HG02642 (cell line): ENCODE measurements around the gene UBE2G1.
"Not testable (repeated sequence)": the region's sequence is repeated elsewhere in the genome, so short reads cannot be mapped to it uniquely, and the experiment has no call there.

Source experiments
- ATAC-seq: cut with Tn5 transposase; IDR thresholded peaks from one replicate; pipeline ENCODE4 v1.9.1; 2021; ENCODE audit warnings: mild to moderate bottlenecking; ENCODE audit not compliant: unreplicated experiment, poor library complexity

The UBE2G1 gene, protein sequence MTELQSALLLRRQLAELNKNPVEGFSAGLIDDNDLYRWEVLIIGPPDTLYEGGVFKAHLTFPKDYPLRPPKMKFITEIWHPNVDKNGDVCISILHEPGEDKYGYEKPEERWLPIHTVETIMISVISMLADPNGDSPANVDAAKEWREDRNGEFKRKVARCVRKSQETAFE

DNA sequence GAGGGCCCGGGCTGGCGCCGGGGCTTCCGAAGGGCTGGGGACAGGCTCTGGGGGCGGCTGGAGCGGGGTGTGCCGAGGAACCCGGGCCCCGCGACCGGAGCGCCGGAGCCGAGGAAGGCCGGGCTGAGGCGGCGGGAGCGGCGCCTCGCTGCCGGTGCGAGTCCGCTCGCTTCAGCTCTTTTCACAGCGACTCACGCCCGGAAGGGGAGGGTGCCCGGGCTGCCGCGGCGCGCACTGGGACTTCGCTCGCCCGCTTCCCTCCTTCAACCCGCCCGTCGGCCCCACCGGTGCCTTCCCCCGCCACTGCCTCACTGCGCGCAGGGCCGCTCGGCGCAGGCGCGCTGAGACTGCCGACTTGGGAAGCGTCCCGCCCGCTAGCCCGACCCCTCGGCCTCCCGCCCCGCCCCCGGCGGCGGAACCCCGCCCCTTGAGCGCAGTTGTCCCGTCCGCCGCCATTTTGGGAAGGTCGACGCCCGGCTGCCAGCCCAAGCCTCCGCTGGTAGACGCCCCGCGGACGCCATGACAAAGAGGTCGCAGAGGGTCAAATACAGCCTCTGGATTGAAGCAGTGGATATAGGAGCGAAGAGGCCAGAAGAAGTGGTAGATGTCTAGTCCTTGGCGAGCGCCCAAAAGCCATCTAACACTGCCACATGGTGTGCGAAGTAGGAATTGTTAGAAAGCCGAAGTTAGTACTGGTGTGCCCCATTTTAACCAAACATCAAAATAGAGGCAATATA is at the start of gene UBE2G1:
Gene UBE2G1 (minus strand): TSS at position 349 of the 737 bp plus-strand sequence. CDS start 359 bp downstream, outside the sequence.
- peak; percentile 80 for ATAC-seq

DNA sequence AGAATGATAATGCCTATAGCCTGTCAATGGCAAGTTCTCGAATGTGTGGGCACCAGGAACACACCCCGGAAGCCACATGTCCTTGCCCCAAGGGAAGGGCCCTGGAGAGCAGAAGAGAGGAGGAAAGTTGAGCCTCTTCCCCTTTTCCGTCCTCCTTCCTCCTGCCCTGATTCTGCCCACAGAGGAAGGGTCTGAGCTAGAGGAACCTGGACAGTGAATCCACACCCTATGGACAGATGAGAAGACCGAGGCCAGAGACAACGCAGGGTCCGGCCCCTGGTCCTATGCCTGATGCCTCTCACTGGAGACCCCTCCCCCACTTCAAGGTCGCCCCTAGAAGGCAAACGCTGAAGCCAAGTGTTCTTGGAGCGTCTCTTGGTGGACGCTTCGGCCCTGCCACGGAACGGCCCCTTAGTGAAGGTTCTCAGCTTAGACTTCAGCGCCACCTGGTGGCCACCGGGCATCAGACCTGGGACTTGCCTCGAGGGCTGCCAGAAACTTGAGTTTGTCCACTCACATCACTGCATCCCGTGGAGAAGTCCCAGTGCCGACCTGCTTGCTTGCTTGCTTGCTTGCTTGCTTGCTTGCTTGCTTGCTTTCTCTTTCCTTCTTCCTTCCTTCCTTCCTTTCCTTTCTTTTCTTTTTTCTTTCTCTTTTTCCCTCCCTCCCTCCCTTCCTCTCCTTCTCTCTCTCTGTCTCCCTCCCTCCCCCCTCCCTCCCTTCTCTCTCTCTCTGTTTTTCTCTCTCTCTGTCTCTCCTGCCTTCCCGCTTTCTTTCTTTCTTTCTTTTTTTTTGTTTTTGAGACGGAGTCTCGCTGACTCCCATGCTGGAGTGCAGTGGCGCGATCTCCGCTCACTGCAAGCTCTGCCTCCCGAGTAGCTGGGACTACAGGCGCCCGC is 46.7 kb upstream of the UBE2G1 start:
- peak; percentile 75 for ATAC-seq

DNA sequence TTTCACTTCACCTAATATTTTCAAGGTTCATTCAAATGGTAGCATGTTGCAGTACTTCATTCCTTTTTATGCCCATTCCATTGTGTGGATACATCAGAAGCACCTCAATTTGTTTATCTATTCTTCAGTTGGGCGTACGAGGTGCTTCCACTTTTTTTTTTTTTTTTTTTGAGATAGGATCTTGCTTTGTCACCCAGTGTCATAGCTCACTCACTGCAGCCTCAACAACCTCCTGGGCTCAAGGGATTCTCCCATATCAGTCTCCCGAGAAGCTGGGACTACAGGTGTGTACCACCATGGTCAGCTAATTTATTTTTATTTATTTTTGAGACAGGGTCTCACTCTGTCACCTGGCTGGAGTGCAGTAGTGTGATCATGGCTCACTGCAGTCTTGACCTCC is 44.7 kb upstream of the UBE2G1 start:
- no peak for ATAC-seq

DNA sequence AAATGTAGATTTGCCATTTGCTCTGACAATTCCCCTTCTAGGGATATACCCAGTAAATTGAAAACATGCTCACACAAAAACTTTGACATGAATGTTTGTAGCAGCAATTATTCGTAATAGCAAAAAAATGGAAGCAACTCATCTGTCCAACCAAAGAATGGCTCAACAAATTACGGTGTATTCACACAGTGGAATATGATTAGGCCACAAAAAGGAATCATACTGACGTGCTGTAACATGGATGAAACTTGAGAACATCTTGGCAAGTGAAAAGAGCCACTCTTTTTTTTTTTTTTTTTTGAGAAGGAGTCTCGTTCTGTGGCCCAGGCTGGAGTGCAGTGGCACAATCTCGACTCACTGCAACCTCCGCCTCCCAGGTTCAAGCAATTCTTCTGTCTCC is 43.2 kb upstream of the UBE2G1 start:
- ATAC-seq: no peak

- ATAC-seq: no peak
Measured at GRCh38 chr17:4407851-4408250, 41.4 kb upstream of the UBE2G1 start.

GRCh38 chr17:4407216-4407615 is 40.7 kb upstream of the UBE2G1 start:
- no peak for ATAC-seq

DNA sequence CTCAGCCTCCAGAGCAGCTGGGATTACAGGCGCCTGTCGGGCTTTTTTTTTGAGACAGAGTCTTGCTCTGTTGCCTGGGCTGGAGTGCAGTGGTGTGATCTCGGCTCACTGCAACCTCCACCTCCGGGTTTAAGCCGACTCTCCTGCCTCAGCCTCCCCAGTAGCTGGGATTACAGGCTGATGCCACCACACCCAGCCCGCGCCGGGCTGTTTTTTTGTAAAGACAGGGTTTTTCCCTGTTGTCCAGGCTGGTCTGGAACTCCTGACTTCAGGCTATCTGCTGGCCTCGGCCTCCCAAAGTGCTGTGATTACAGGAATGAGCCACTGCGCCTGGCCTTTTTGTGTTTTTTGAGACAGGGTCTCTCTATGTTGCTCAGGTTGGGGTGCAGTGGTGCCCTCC is 39.9 kb upstream of the UBE2G1 start:
- ATAC-seq: no peak

DNA sequence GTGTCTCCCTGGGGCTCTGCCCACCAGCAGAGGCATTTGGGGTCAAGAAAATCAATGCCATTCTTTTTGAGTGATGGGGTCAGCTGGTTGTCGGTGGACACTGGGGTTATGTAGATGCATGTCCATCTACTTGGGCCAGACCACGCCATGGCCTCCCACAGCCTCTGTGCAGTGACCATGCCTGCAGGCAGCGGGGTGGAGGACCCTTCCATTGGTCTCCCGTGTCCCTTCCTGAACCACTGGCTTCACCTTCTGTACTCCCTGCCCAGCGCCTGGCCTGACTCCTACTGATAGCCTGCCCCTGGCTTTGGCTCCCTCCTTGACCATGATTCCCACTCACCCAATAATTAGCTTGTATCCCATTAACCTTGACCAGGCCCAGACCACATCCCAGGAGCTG is 39.2 kb upstream of the UBE2G1 start:
- ATAC-seq: no peak

DNA sequence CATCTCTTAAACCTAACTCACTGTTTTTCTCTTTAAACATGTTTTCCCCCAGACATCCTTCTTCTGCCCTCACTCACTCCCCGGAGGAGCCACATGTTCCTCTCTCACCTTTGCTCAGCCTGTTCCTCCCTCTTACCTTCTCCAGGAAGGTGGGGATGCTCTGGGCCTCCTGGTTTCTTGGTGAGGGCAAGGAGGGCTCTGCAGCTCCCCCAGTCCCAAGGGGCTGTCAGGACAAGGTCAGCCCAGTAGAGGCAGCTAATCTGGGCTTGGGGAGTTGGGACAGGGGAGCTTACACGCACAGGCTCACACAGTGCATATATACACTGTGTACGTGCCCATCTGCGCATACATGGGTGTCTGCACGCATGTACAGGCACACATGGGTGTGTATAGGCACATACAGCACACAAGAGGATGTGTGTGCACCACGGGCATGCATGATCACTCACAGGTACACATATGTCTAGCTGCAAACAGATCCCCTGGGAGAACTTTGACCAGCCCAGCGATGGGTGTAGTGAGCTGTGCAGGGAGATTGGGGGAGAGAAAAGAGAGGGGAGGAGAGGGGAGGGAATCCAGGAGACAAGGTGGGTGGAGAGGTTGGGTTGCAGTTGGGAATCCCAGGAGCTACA is 38.7 kb upstream of the UBE2G1 start:
- ATAC-seq: no peak

GRCh38 chr17:4397840-4398239 is 31.4 kb upstream of the UBE2G1 start:
- ATAC-seq: no peak

GRCh38 chr17:4395111-4395478 is 28.6 kb upstream of the UBE2G1 start:
- ATAC-seq: no peak

DNA sequence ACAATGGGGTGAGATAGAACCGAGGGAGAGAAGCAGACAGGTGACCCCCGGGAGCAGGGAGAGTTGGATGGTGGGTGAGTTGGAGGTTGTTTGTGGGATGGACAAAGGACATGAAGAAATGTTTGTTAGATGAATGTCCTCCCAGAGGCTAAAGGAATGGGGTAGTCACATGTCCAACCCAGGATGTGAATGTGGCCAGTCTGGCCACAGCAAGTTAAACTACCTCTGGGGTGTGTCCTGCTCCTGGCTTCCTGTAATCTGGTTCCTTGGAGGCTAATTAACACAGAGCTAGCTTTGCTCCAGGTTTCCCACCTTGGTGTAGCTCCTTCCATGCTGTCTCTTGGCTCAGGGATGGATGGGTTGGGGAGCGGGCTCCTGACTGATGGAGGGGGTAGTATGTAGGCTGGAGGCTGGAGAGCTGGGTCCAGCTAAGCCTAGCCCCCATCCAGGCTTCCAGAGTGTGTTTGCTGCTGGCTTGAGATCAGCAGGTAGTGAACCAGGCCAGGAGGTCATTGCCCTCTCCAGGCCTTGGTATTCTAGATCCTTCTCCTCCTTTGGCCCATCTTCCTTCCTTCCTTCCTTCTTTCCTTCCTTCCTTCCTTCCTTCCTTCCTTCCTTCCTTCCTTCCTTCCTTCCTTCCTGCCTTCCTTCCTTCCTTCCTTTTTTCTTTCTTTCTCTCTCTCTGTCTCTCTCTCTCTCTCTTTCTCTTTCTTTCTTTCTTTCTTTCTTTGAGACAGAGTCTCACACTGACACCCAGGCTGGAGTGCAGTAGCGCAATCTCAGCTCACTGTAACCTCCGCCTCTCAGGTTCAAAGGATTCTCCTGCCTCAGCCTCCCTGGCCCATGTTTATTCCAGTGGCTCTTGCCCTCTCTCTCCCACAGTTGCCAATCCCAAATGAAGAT is 28.0 kb upstream of the UBE2G1 start:
- no peak for ATAC-seq

DNA sequence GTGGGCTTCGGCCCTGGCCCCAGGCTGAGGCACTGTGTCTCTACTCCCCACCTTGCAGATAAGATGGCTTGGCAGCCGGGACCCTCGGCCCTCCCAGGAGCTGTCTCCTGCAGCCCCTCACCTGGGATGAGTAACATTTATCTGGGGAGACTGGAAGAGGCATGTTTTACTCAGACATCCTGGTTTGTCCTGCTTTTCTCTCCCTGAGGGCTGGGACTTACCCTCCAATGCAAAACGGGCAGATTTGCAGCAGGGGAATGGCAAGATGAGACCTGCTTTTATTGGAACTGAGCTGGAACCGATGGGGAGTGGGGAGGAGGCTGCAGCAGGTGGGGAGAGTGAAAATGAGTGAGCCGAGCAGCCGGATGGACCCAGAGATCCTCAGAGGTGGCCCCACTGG is 27.3 kb upstream of the UBE2G1 start:
- ATAC-seq: no peak

DNA sequence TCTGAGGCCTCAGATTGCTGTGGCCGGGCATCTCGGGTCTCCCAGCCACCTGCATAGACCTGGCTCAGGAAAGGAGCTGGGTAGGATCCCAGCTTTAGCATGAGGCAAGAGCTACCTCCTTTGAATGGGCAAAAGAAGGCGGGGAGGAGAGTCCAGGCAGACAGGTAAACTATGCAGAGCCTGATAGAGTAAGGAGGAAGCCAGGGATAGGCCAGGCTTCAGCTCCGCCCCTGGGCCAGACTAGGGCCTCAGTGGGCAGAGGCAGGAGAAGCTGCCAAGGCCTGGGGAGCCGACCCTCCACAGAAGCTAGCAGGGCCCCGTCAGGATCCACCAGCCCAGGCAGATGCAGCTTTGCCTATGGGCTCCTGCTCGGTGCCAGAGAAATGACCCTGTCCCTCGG is 22.6 kb upstream of the UBE2G1 start:
- no peak for ATAC-seq

DNA sequence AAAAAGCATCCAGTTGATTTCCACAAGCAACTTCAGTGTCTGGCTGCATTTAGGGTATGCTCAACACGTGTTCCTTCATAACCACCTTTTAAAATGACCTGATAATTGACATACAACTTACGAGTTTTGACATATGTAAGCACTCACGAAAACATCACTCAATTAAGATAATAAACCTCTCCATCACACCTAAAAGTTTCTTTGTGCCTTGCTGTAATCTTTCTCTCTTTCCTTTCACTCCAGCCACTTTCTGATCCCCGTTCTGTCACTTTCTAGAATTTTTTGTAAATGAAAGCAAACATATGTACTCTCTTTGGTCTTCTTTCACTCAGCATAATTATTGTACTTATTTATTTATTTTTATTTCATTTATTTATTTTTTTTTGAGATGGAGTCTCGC is 20.7 kb upstream of the UBE2G1 start:
- ATAC-seq: no peak

- ATAC-seq: no peak
Measured at GRCh38 chr17:4386406-4386805, 19.9 kb upstream of the UBE2G1 start.

DNA sequence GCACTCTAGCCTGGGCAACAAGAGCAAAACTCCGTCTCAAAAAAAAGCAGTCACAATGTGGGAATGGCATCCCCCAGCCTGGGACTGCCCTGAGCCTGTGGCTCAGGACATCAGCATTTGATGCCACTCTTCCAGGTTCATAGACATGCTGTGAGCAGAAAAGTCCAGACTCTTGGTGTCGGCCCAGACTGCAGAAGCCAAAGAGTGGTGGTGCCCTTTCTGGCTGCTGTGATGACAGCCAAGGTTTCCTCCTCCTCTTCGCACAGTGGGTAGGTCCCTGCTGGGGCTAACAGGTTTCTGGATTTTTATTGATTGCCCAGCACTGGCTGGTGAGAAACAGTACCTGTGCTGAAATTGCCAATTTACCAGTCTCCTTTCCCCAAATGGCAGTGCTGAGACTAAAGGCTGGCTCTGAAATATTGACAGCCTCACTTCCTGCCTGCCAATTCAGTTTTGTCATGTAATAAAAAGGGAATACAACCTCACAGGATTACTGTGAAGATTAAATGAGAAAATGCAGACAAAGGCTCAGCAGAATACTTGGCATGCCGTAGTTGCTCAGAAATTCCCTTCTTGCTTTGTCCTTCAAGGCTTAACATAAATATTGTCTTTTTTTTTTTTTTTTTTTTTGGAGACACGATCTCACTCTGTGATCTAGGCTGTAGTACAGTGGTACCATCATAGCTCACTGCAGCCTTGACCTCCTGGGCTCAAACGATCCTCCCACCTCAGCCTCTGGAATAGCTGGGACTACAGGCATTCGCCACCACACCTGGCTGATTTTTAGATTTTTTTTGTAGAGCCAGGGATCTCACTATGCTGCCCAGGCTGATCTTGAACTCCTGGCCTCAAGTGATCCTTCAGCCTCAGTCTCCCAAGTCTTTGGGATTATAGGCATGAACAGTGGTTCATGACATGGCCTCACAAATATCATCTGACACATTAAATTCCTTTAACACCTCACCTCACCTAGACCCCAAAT is 15.5 kb upstream of the UBE2G1 start:
- no peak for ATAC-seq

GRCh38 chr17:4378626-4379025 is 12.2 kb upstream of the UBE2G1 start:
- no peak for ATAC-seq

GRCh38 chr17:4377247-4377646 is 10.8 kb upstream of the UBE2G1 start:
- not testable (repeated sequence) for ATAC-seq
